Measurements from ENCODE around the gene FCGBP.

- TF ChIP-seq RAD21 (IDR thresholded peaks at IDR 0.05; ENCODE audit: low read depth), result no peak
- no peak for TF ChIP-seq EP300 (IDR thresholded peaks at IDR 0.05; ENCODE audit: borderline replicate concordance)
- TF ChIP-seq TAF1 (IDR thresholded peaks at IDR 0.05; ENCODE audit: low read depth), result no peak
- TF ChIP-seq EGR1 (IDR thresholded peaks at IDR 0.05), result no peak
- TF ChIP-seq YY1 (IDR thresholded peaks at IDR 0.05; ENCODE audit: low read depth), result no peak
- TF ChIP-seq FOXM1 (IDR thresholded peaks at IDR 0.05; ENCODE audit: borderline replicate concordance, low read depth), result no peak
- TF ChIP-seq, protein P1, sequence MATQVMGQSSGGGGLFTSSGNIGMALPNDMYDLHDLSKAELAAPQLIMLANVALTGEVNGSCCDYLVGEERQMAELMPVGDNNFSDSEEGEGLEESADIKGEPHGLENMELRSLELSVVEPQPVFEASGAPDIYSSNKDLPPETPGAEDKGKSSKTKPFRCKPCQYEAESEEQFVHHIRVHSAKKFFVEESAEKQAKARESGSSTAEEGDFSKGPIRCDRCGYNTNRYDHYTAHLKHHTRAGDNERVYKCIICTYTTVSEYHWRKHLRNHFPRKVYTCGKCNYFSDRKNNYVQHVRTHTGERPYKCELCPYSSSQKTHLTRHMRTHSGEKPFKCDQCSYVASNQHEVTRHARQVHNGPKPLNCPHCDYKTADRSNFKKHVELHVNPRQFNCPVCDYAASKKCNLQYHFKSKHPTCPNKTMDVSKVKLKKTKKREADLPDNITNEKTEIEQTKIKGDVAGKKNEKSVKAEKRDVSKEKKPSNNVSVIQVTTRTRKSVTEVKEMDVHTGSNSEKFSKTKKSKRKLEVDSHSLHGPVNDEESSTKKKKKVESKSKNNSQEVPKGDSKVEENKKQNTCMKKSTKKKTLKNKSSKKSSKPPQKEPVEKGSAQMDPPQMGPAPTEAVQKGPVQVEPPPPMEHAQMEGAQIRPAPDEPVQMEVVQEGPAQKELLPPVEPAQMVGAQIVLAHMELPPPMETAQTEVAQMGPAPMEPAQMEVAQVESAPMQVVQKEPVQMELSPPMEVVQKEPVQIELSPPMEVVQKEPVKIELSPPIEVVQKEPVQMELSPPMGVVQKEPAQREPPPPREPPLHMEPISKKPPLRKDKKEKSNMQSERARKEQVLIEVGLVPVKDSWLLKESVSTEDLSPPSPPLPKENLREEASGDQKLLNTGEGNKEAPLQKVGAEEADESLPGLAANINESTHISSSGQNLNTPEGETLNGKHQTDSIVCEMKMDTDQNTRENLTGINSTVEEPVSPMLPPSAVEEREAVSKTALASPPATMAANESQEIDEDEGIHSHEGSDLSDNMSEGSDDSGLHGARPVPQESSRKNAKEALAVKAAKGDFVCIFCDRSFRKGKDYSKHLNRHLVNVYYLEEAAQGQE (IDR thresholded peaks at IDR 0.05; ENCODE audit: low read depth), result no peak
These were observed 37.1 kb upstream of the FCGBP start for GRCh38 chr19:39971380-39972035.

Measured in Ishikawa (cell line).